ENCODE data around the gene PCIF1. TPM values are rescaled to one million over a fixed set of nuclear protein-coding genes. Genes with fewer than 3 reads are reported as not detected.

PCIF1 gene
- total and polyA plus RNA-seq, 5 donors from 2014 or later, result 82.0 to 95.3 (median 92.3) TPM

DNA sequence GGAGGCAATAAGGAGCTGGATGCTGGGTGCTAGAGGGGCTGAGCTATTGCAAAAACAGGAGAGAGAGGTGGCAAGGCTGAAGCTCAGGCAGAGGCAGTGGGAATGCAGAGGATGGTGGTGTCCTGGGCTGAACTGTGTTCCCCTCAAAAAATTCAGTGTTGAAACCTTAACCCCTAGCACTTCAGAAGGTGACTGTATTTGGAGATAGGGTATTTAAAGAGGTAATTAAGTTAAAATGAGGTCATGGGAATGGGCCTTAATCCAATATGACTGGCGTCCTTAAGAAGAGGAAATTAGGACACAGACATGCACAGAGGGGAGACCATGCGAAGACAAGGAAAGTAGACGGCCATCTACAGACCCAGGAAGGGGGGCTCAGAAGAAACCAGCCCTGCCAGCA, 62.7 kb downstream of the PCIF1 start:
- DNase-seq (no peak), ATAC-seq (ENCODE audit: low read depth in 2 of 2) (no peak)
- Mint-ChIP-seq H3K27me3 (no peaks in the 10 kb centered on the region), H3K9me3 (no peaks in the 10 kb centered on the region), H3K27ac (peak overlapping the region in 1 of 3 donors; percentile 51), H3K4me1 (peaks cover 16 to 63% (median 36%) of the 10 kb centered on the region in 4 donors), H3K4me3 (peak overlapping the region in 2 of 4 donors; percentile 48 to 81), H3K36me3 (no peaks in the 10 kb centered on the region)
- no peak overlapping the region for H3K4me3 ChIP-seq (ENCODE audit: low read depth, low read length)
- no peak overlapping the region for H3K27ac ChIP-seq (ENCODE audit: insufficient read depth, low read length, poor library complexity, severe bottlenecking)
- no peaks in the 10 kb centered on the region for H3K36me3 ChIP-seq (ENCODE audit: control insufficient read depth, insufficient read depth, low read length)
- H3K4me1 ChIP-seq (ENCODE audit: control insufficient read depth, insufficient read depth, low read length, poor library complexity, severe bottlenecking), result peaks cover 49% of the 10 kb centered on the region
- H3K9me3 ChIP-seq (ENCODE audit: control insufficient read depth in 2 of 2, low read length in 2 of 2), result no peaks in the 10 kb centered on the region
- no peaks in the 10 kb centered on the region for H3K27me3 ChIP-seq (ENCODE audit: control insufficient read depth, insufficient read depth, low read length)

Other genes with a start within 250 kb of the PCIF1 start
- not detected for gene WFDC13, start 232.6 kb upstream of the PCIF1 start, total RNA-seq
- not detected for gene WFDC13, start 232.6 kb upstream of the PCIF1 start, polyA plus RNA-seq
- gene WFDC10B, start 229.7 kb upstream of the PCIF1 start, total RNA-seq, result not detected
- not detected for gene WFDC10B, start 229.7 kb upstream of the PCIF1 start, polyA plus RNA-seq
- gene SPINT4, start 212.3 kb upstream of the PCIF1 start, total RNA-seq, result not detected
- gene SPINT4, start 212.3 kb upstream of the PCIF1 start, polyA plus RNA-seq, result not detected
- gene WFDC3, start 142.8 kb upstream of the PCIF1 start, total RNA-seq, result not detected
- not detected for gene WFDC3, start 142.8 kb upstream of the PCIF1 start, polyA plus RNA-seq
- 16.4 TPM for gene DNTTIP1, start 142.7 kb upstream of the PCIF1 start, total RNA-seq
- gene DNTTIP1, start 142.7 kb upstream of the PCIF1 start, polyA plus RNA-seq, result 10 to 100 TPM; 33.1 to 48.0 (median 45.3) TPM
- gene UBE2C, start 122.0 kb upstream of the PCIF1 start, total RNA-seq, result 1.2 TPM
- gene UBE2C, start 122.0 kb upstream of the PCIF1 start, polyA plus RNA-seq, result 1 to 10 TPM; 3.4 to 10.0 (median 5.3) TPM
- 1.4 TPM for gene TNNC2, start 107.4 kb upstream of the PCIF1 start, total RNA-seq
- gene TNNC2, start 107.4 kb upstream of the PCIF1 start, polyA plus RNA-seq, result 1 to 10 TPM in 1 of 4 donors, under 1 TPM in 2, not detected in 1; 0.49 to 1.5 (median 0.76) TPM
- 1.6 TPM for gene SNX21, start 100.9 kb upstream of the PCIF1 start, total RNA-seq
- gene SNX21, start 100.9 kb upstream of the PCIF1 start, polyA plus RNA-seq, result 1 to 10 TPM in 3 of 4 donors, under 1 TPM in 1; 0.94 to 2.5 (median 1.7) TPM
- gene ACOT8, start 77.3 kb upstream of the PCIF1 start, total RNA-seq, result 23.9 TPM
- 10 to 100 TPM; 43.0 to 50.6 (median 45.7) TPM for gene ACOT8, start 77.3 kb upstream of the PCIF1 start, polyA plus RNA-seq
- gene ZSWIM3, start 77.1 kb upstream of the PCIF1 start, total RNA-seq, result 2.0 TPM
- 1 to 10 TPM in 3 of 4 donors, under 1 TPM in 1; 0.90 to 4.2 (median 3.1) TPM for gene ZSWIM3, start 77.1 kb upstream of the PCIF1 start, polyA plus RNA-seq
- 7.7 TPM for gene ZSWIM1, start 53.5 kb upstream of the PCIF1 start, total RNA-seq
- gene ZSWIM1, start 53.5 kb upstream of the PCIF1 start, polyA plus RNA-seq, result 1 to 10 TPM; 1.3 to 4.3 (median 3.0) TPM
- 0.54 TPM for gene SPATA25, start 47.1 kb upstream of the PCIF1 start, total RNA-seq
- gene SPATA25, start 47.1 kb upstream of the PCIF1 start, polyA plus RNA-seq, result not detected
- gene NEURL2, start 43.5 kb upstream of the PCIF1 start, total RNA-seq, result 0.76 TPM
- 1 to 10 TPM; 1.4 to 3.0 (median 2.5) TPM for gene NEURL2, start 43.5 kb upstream of the PCIF1 start, polyA plus RNA-seq
- gene CTSA, start 43.3 kb upstream of the PCIF1 start, total RNA-seq, result 104 TPM
- gene CTSA, start 43.3 kb upstream of the PCIF1 start, polyA plus RNA-seq, result 100 to 1,000 TPM; 148 to 190 (median 168) TPM
- 0.67 TPM for gene PLTP, start 22.5 kb upstream of the PCIF1 start, total RNA-seq
- gene PLTP, start 22.5 kb upstream of the PCIF1 start, polyA plus RNA-seq, result 1 to 10 TPM in 3 of 4 donors, not detected in 1; 2.0 to 4.6 (median 2.3) TPM
- 137 TPM for gene ZNF335, start 37.5 kb downstream of the PCIF1 start, total RNA-seq
- 10 to 100 TPM in 3 of 4 donors, 1 to 10 TPM in 1; 8.2 to 15.1 (median 12.0) TPM for gene ZNF335, start 37.5 kb downstream of the PCIF1 start, polyA plus RNA-seq
- 4.9 TPM for gene MMP9, start 74.2 kb downstream of the PCIF1 start, total RNA-seq
- not detected for gene MMP9, start 74.2 kb downstream of the PCIF1 start, polyA plus RNA-seq
- not detected for gene SLC12A5, start 94.5 kb downstream of the PCIF1 start, total RNA-seq
- not detected for gene SLC12A5, start 94.5 kb downstream of the PCIF1 start, polyA plus RNA-seq
- 20.1 TPM for gene NCOA5, start 155.3 kb downstream of the PCIF1 start, total RNA-seq
- 10 to 100 TPM; 28.9 to 38.5 (median 33.0) TPM for gene NCOA5, start 155.3 kb downstream of the PCIF1 start, polyA plus RNA-seq
- 1.7 TPM for gene CD40, start 183.6 kb downstream of the PCIF1 start, total RNA-seq
- 1 to 10 TPM; 3.9 to 8.7 (median 7.5) TPM for gene CD40, start 183.6 kb downstream of the PCIF1 start, polyA plus RNA-seq